ENCODE results near the gene L3MBTL4. TPM values are rescaled to one million over a fixed set of nuclear protein-coding genes. Genes with fewer than 3 reads are reported as not detected.

L3MBTL4 gene
- total RNA-seq, 1 donor from 2014 or later: 0.59 TPM

DNA sequence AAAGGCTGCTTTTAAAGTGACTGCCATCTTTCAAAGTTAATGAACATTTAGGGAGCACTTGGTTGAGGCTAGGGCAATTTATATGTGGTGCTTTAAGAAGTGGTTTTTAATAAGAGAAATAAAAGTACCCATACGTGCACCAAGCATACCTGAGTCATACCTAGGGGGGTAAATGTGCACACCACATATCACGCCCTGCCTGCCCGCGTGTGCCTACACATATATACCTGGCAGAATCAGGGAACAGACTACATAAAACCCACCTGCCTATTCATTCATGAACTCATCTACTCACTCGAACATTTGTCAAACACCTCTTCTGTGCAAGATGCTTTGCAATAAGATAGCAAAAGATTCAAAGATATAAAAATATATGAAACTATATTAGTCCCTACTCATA is 450.1 kb downstream of the L3MBTL4 start:
- Mint-ChIP-seq H3K4me3 (ENCODE audit: unreplicated experiment) (no peak overlapping the region), H3K36me3 (ENCODE audit: unreplicated experiment) (no peaks in the 10 kb centered on the region), H3K27ac (ENCODE audit: unreplicated experiment) (no peak overlapping the region), H3K9me3 (ENCODE audit: unreplicated experiment) (no peaks in the 10 kb centered on the region), H3K4me1 (ENCODE audit: unreplicated experiment) (no peaks in the 10 kb centered on the region), H3K27me3 (ENCODE audit: unreplicated experiment) (peaks cover 2% of the 10 kb centered on the region)
- TF ChIP-seq, protein P1, sequence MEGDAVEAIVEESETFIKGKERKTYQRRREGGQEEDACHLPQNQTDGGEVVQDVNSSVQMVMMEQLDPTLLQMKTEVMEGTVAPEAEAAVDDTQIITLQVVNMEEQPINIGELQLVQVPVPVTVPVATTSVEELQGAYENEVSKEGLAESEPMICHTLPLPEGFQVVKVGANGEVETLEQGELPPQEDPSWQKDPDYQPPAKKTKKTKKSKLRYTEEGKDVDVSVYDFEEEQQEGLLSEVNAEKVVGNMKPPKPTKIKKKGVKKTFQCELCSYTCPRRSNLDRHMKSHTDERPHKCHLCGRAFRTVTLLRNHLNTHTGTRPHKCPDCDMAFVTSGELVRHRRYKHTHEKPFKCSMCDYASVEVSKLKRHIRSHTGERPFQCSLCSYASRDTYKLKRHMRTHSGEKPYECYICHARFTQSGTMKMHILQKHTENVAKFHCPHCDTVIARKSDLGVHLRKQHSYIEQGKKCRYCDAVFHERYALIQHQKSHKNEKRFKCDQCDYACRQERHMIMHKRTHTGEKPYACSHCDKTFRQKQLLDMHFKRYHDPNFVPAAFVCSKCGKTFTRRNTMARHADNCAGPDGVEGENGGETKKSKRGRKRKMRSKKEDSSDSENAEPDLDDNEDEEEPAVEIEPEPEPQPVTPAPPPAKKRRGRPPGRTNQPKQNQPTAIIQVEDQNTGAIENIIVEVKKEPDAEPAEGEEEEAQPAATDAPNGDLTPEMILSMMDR (IDR thresholded peaks at IDR 0.05): no peak
- no peak for DNase-seq (ENCODE audit: extremely low spot score, unreplicated experiment)

DNA sequence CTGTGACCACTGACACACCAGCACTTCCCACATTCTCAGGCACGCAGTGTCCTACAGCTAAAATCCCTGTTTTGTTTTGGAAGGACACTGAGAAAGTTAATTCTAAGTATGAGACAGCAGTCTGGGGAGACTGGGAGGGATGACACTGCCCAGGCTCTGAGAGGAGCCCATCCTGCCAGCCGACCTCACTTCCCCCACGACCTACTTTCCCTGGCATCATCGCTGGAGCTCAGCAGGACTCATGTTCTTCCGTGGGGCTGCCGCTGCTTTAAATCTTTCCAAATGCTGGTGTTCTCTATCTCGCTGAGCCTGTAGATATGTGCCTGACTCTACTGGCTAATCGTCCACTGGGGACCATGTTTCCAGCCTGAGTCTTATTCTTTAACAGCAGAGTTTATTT is 450.6 kb downstream of the L3MBTL4 start:
- Mint-ChIP-seq H3K4me1 (ENCODE audit: unreplicated experiment) (no peaks in the 10 kb centered on the region), H3K9me3 (ENCODE audit: unreplicated experiment) (no peaks in the 10 kb centered on the region), H3K27ac (ENCODE audit: unreplicated experiment) (no peak overlapping the region), H3K4me3 (ENCODE audit: unreplicated experiment) (no peak overlapping the region), H3K27me3 (ENCODE audit: unreplicated experiment) (peaks cover 2% of the 10 kb centered on the region), H3K36me3 (ENCODE audit: unreplicated experiment) (no peaks in the 10 kb centered on the region)
- peak; percentile 57 for DNase-seq (ENCODE audit: extremely low spot score, unreplicated experiment)
- TF ChIP-seq, protein P1 (IDR thresholded peaks at IDR 0.05): no peak

DNA sequence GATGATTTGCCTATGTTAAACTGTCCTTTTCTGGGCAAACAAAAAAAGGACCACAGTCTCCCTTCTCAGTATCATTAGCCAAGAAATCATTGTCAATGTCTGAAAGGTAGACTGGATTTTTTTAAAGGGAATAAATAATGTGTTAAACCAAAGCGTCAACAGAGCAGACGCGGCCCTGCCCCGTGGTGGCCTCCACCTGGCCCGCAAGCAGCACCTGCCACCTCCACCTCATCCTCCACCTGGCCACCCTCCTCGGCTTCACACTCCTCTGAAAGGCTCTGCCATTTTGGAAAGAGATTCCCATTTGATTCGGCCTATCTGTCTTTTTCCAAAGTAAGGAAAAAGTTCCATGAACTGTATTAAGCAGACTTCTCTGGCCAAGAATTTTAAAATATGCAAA is 451.4 kb downstream of the L3MBTL4 start:
- Mint-ChIP-seq H3K36me3 (ENCODE audit: unreplicated experiment) (no peaks in the 10 kb centered on the region), H3K4me1 (ENCODE audit: unreplicated experiment) (no peaks in the 10 kb centered on the region), H3K9me3 (ENCODE audit: unreplicated experiment) (no peaks in the 10 kb centered on the region), H3K27me3 (ENCODE audit: unreplicated experiment) (peaks cover 2% of the 10 kb centered on the region), H3K27ac (ENCODE audit: unreplicated experiment) (no peak overlapping the region), H3K4me3 (ENCODE audit: unreplicated experiment) (no peak overlapping the region)
- peak; percentile 54 for DNase-seq (ENCODE audit: extremely low spot score, unreplicated experiment)
- TF ChIP-seq, protein P1 (IDR thresholded peaks at IDR 0.05): no peak

DNA sequence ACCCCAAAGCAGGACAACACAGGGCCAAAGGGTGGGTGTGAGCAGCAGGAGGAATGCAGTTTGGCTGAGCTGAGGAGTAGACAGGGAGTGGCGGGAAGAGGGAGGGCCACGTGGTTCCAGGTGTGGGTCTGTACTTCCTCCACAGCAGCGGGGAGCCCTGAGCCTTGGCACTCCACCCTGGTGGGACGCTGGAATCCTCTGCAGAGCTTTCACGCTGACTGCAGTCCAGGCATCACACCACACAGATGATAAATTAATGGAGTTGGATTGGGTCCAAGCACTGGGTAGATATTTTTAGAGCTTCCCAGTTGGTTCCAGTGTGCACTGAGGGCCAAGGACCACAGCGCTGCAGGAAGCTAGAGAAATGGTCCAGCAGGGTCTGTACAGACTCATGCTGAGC is 452.3 kb downstream of the L3MBTL4 start:
- DNase-seq (ENCODE audit: extremely low spot score, unreplicated experiment): peak; percentile 57
- Mint-ChIP-seq H3K27ac (ENCODE audit: unreplicated experiment) (no peak overlapping the region), H3K4me3 (ENCODE audit: unreplicated experiment) (no peak overlapping the region)

DNA sequence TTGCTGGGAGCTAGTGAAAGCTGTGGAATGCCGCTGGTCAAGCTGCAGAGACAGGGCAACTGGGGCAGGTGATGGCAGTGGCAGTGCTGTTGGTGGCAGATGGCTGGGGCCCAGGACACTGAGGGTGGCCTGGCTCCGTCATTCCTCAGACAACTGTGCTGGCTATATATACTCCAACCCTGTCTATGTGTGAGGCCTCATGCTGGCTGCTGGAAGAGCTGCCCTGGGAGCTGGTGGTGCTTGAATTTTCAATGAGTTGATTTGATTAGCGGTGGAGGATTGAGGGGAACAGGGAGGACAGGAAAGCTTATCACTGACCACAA is 452.9 kb downstream of the L3MBTL4 start:
- peak; percentile 62 for DNase-seq (ENCODE audit: extremely low spot score, unreplicated experiment)
- H3K4me1 Mint-ChIP-seq (ENCODE audit: unreplicated experiment): no peaks in the 10 kb centered on the region
- TF ChIP-seq, protein P1 (IDR thresholded peaks at IDR 0.05): no peak
- no peak overlapping the region for H3K27ac Mint-ChIP-seq (ENCODE audit: unreplicated experiment)
- H3K9me3 Mint-ChIP-seq (ENCODE audit: unreplicated experiment): no peaks in the 10 kb centered on the region
- no peaks in the 10 kb centered on the region for H3K36me3 Mint-ChIP-seq (ENCODE audit: unreplicated experiment)
- peaks cover 2% of the 10 kb centered on the region for H3K27me3 Mint-ChIP-seq (ENCODE audit: unreplicated experiment)
- no peak overlapping the region for H3K4me3 Mint-ChIP-seq (ENCODE audit: unreplicated experiment)

More for the DNA sequence above, 452.3 kb downstream of the L3MBTL4 start:
- Mint-ChIP-seq H3K4me1 (ENCODE audit: unreplicated experiment) (no peaks in the 10 kb centered on the region), H3K9me3 (ENCODE audit: unreplicated experiment) (no peaks in the 10 kb centered on the region), H3K27me3 (ENCODE audit: unreplicated experiment) (peaks cover 2% of the 10 kb centered on the region), H3K36me3 (ENCODE audit: unreplicated experiment) (no peaks in the 10 kb centered on the region)
- TF ChIP-seq, protein P1 (IDR thresholded peaks at IDR 0.05): no peak
